Type B pancreatic cell (in vitro differentiated cells): ENCODE results near the gene PICK1. TPM values are rescaled to one million over a fixed set of nuclear protein-coding genes. Genes with fewer than 3 reads are reported as not detected.

Source experiments
- DNase-seq: peaks from one replicate; pipeline ENCODE4 v3.0.0; 2021; ENCODE audit warnings: mixed read lengths; ENCODE audit not compliant: unreplicated experiment; ENCODE audit errors: extremely low spot score
- H3K27ac Mint-ChIP-seq: 2 replicates; pipeline ENCODE4 v1.8.0; 2021; ENCODE audit warnings: mild to moderate bottlenecking, mixed read lengths
- H3K27me3 Mint-ChIP-seq: 2 replicates; pipeline ENCODE4 v1.8.0; 2021; ENCODE audit warnings: mixed read lengths
- H3K36me3 Mint-ChIP-seq: 2 replicates; pipeline ENCODE4 v1.8.0; 2021; ENCODE audit warnings: mixed read lengths
- H3K4me1 Mint-ChIP-seq: one replicate; pipeline ENCODE4 v1.8.0; 2021; ENCODE audit warnings: mixed read lengths; ENCODE audit not compliant: unreplicated experiment
- H3K4me3 Mint-ChIP-seq: 2 replicates; pipeline ENCODE4 v1.8.0; 2021; ENCODE audit warnings: mild to moderate bottlenecking, mixed read lengths
- H3K9me3 Mint-ChIP-seq: 2 replicates; pipeline ENCODE4 v1.8.0; 2021; ENCODE audit warnings: mixed read lengths
- CTCF ChIP-seq: fragments of 200-600 bp; sonication (generic); conservative IDR thresholded peaks from 2 replicates; pipeline ENCODE4 v1.5.0; 2021; ENCODE audit warnings: antibody characterized with exemption, mild to moderate bottlenecking
- total RNA-seq: library from RNA; stranded (reverse); gene quantifications from 2 replicates; pipeline ENCODE4 v1.2.1, GENCODE V29; 2021; ENCODE audit warnings: low replicate concordance

The PICK1 gene
- total RNA-seq, 1 donor from 2014 or later: 45.4 TPM

GRCh38 chr22:38038426-38038825 lies 18.8 kb upstream of the PICK1 start:
- Mint-ChIP-seq H3K36me3 (no peaks in the 10 kb centered on the region), H3K4me3 (no peak overlapping the region), H3K9me3 (no peaks in the 10 kb centered on the region), H3K27me3 (peaks cover 3% of the 10 kb centered on the region), H3K4me1 (peaks cover 21% of the 10 kb centered on the region), H3K27ac (no peak overlapping the region)
- no peak for DNase-seq
- TF ChIP-seq CTCF: no peak

- Mint-ChIP-seq H3K36me3 (no peaks in the 10 kb centered on the region), H3K4me1 (peaks cover 17% of the 10 kb centered on the region), H3K27ac (no peak overlapping the region), H3K4me3 (no peak overlapping the region), H3K27me3 (peaks cover 3% of the 10 kb centered on the region), H3K9me3 (no peaks in the 10 kb centered on the region)
- no peak for TF ChIP-seq CTCF
- no peak for DNase-seq
Measured at GRCh38 chr22:38038890-38039812, 18.1 kb upstream of the PICK1 start.

- no peaks in the 10 kb centered on the region for H3K36me3 Mint-ChIP-seq
- no peaks in the 10 kb centered on the region for H3K9me3 Mint-ChIP-seq
- H3K27me3 Mint-ChIP-seq: peaks cover 3% of the 10 kb centered on the region
- peaks cover 5% of the 10 kb centered on the region for H3K4me1 Mint-ChIP-seq
- DNase-seq: no peak
- H3K27ac Mint-ChIP-seq: no peak overlapping the region
- no peak overlapping the region for H3K4me3 Mint-ChIP-seq
- no peak for TF ChIP-seq CTCF
Measured at GRCh38 chr22:38040953-38041759, 16.0 kb upstream of the PICK1 start.

- peaks cover 7% of the 10 kb centered on the region for H3K4me1 Mint-ChIP-seq
- no peaks in the 10 kb centered on the region for H3K9me3 Mint-ChIP-seq
- H3K27me3 Mint-ChIP-seq: peaks cover 5% of the 10 kb centered on the region
- TF ChIP-seq CTCF: no peak
- H3K4me3 Mint-ChIP-seq: no peak overlapping the region
- DNase-seq: no peak
- no peaks in the 10 kb centered on the region for H3K36me3 Mint-ChIP-seq
- no peak overlapping the region for H3K27ac Mint-ChIP-seq
Measured at GRCh38 chr22:38041760-38042487, 15.3 kb upstream of the PICK1 start.

- Mint-ChIP-seq H3K27ac (no peak overlapping the region), H3K4me3 (no peak overlapping the region)
- no peak for TF ChIP-seq CTCF
Measured at GRCh38 chr22:38042488-38042790, 14.8 kb upstream of the PICK1 start.

More at GRCh38 chr22:38042488-38042790, 14.8 kb upstream of the PICK1 start:
- Mint-ChIP-seq H3K9me3 (no peaks in the 10 kb centered on the region), H3K27me3 (peaks cover 8% of the 10 kb centered on the region), H3K4me1 (peaks cover 8% of the 10 kb centered on the region), H3K36me3 (no peaks in the 10 kb centered on the region)
- no peak for DNase-seq
